C4-2B (cell line): Measurements from ENCODE around the gene OPRL1.

ENCODE experiments used
- CTCF ChIP-seq: fragments of 450-650 bp; conservative IDR thresholded peaks from 2 replicates; pipeline ENCODE4 v1.5.1; 2017; ENCODE audit warnings: mild to moderate bottlenecking
- ZFX ChIP-seq: fragments of 450-650 bp; IDR thresholded peaks from 2 replicates; pipeline ENCODE4 v1.6.1; 2017

GRCh38 chr20:64041040-64041780 lies 38.7 kb upstream of the OPRL1 start:
- no peak for TF ChIP-seq CTCF
- no peak for TF ChIP-seq ZFX
